NCI-H82 (cell line): Measurements from ENCODE around the gene ATP8B1.
A peak's percentile ranks its signal among the peaks of the same experiment; 100 is the strongest.
"Not testable (repeated sequence)": the region's sequence is repeated elsewhere in the genome, so short reads cannot be mapped to it uniquely, and the experiment has no call there.

Experiments
- DNase-seq: peaks from one replicate; lab custom pipeline; 2025; lab: John Stamatoyannopoulos, UW

The ATP8B1 gene

DNA sequence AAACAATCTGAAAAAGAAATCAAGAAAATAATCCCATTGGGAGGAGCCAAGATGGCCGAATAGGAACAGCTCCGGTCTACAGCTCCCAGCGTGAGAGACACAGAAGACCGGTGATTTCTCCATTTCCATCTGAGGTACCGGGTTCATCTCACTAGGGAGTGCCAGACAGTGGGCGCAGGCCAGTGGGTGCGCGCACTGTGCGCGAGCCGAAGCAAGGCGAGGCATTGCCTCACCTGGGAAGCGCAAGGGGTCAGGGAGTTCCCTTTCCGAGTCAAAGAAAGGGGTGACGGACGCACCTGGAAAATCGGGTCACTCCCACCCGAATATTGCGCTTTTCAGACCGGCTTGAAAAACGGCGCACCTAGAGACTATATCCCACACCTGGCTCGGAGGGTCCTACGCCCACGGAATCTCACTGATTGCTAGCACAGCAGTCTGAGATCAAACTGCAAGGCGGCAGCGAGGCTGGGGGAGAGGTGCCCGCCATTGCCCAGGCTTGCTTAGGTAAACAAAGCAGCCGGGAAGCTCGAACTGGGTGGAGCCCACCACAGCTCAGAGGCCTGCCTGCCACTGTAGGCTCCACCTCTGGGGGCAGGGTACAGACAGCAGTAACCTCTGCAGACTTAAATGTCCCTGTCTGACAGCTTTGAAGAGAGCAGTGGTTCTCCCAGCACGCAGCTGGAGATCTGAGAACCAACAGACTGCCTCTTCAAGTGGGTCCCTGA is 83.7 kb downstream of the ATP8B1 start:
- not testable (repeated sequence) for DNase-seq

DNA sequence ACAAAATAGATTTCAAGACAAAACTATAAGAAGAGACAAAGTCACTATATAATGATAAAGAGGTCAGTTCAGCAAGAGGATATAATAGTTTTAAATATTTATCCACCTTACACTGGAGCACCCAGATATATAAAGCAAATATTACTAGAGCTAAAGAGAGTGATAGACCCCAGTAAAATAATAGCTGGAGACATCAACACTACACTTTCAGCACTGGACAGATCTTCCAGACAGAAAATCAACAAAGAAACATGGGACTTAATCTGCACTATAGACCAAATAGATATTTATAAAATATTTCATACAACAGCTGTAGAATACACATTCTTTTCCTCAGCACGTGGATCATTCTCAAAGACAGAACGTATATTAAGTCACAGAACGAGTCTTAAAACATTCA is 86.6 kb downstream of the ATP8B1 start:
- no peak for DNase-seq

DNA sequence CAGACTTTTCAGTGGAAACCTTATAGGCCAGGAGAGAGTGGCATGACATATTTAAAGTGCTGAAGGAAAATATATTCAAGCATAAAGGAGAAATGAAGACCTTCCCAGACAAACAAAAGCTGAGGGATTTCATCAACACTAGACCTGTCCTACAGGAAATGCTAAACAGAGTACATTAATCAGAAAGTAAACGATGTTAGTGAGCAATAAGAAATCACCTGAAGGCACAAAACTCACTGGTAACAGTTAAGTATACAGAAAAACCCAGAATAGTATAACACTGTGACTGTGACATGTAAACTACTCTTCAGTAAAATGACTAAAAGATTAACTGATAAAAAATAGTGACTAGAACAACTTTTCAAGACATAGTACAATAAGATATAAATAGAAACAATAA is 87.4 kb downstream of the ATP8B1 start:
- DNase-seq, result no peak

DNA sequence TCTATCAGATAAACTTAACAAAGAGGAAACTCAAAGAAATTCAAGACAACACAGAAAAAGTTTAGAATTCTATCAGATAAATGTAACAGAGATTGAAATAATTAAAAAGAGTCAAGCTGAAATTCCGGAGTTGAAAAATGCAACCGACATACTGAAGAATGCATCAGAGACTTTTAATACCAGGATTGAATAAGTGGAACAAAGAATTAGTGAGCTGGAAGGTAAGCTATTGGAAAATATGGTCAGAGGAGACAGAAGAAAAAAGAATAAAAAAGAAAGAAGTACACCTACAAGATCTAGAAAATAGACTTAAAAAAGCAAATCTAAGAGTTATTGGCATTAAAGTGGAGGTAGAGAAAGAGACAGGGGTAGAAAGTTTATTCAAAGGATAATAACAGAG is 88.0 kb downstream of the ATP8B1 start:
- DNase-seq, result no peak

DNA sequence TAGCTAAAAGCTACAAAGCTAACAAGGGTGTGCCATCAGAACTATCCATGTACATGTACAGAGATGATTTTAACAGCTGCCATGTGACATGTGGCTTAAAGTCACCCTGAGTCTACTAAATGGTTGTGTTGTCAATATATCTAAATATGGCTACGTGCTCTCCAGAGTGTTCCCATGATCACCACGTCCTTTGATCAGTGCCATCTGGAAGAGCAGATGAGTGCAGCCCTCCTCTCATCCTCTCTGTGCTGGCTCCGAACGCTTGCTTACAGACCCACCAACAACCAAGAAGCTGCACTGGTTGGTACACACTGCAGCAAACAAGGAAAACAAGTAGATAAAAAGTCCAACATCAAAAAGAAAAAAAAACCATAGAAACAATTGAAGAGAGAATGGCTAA is 92.9 kb downstream of the ATP8B1 start:
- DNase-seq, result peak; percentile 28

GRCh38 chr18:57709335-57709734 is 93.8 kb downstream of the ATP8B1 start:
- no peak for DNase-seq

DNA sequence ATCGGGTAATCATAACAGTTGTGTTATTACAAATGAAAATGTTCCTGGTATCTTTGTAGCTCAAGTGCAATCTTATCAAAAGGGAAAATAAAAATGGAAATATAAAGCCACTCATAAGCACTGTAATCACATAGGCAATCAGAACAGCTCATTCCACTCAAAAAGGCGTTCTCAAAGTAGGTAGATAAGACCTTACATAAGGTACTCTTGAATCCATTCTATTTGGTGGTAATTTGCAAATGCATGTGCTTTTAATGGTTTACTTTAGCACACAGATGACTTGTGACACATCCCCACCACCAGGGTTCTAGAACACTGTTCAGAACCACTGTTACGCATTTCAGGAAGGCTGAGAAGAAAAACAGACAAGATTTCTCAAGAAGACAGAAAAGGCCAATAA is 94.8 kb downstream of the ATP8B1 start:
- no peak for DNase-seq

DNA sequence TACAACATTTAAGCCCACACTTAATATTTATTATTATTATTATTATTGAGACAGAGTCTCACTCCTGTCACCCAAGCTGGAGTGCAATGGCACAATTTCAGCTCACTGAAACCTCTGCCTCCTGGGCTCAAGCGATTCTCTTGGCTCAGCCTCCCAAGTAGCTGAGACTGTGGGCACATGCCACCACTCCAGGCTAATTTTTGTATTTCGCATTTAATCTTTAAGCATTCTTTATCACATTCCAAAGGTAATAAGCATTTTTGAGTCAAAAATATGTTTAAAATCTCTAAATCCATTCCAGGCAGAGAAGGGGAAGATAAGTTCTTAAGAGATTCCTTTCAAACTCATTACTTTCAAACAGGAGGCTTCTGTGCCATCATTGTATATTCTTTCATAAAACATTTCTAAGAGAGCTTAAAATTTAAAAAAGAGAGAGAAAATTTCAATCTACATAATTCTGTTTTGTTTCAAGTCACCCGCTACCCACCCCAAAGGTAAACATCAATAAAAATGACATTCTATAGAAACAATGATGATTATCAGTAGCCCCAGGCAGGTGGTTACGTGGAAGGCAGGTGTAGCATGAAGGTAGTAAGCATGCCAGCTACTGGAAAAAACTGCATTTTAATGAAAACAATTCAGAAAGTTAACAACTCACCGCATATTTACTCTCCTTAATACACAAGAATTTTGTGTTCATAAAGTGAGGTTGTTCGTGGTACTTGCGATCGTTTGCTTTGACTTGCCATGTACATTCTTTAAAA is 97.1 kb downstream of the ATP8B1 start:
- no peak for DNase-seq

DNA sequence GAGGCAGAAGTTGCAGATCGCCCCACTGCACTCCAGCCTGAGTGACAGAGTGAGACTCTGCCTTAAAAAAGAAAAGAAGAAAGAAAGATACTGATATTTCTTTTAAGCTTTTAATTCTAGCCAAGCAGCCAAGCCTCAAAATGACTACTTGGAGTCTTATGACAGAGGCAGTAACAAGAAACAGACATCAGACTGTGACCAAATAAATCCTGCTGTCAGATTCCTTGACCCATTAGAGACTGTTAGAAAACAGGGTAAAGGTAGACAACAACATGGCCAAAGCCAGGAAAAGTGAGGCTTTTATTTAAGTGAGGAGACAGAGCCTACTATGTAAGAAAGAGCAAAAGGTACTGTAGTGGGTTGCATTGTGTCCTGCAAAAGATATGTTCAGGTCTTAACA is 98.1 kb downstream of the ATP8B1 start:
- DNase-seq, result no peak

GRCh38 chr18:57698571-57699276 is 104.4 kb downstream of the ATP8B1 start:
- DNase-seq, result peak; percentile 91

- no peak for DNase-seq
These were observed 105.7 kb downstream of the ATP8B1 start for GRCh38 chr18:57697426-57697825.

DNA sequence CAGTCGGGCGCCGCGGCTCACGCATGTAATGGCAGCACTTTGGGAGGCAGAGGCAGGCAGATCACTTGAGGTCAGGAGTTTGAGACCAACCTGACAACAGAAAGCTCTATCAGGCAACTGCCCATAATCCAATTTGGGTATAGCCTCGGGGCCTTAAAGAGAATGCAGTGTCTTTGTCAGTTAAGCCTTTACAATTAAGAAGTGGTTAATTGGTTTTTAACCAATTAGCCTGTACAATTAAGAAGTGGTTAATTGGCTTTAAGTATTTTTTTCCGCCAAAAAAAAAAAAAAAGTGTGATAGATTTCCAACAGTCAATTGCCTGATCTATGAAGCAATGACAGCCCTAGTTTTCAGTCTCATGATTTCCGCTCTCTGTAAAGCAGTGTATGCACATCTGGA is 106.8 kb downstream of the ATP8B1 start:
- peak; percentile 94 for DNase-seq

DNA sequence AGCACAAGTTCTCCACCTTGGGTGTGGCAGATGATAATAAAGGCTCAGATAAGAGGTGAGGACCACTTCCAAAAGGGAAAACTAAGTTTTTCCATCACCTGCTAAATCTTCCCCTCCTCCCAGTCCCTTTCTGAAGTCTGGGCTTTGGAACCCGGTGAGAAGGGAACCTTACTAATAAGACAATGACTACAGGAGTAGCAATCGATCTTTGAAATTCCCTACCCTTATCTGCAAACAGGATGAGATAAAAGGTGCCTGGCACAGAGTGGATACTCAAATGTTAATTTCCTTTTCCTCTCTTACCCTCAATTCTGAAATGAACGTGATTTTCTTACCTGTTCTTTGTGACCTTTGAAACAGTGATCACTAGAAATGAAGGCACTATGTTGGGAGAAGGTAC is 111.8 kb downstream of the ATP8B1 start:
- DNase-seq, result no peak

- no peak for DNase-seq
These were observed 115.1 kb downstream of the ATP8B1 start for GRCh38 chr18:57687970-57688369.

DNA sequence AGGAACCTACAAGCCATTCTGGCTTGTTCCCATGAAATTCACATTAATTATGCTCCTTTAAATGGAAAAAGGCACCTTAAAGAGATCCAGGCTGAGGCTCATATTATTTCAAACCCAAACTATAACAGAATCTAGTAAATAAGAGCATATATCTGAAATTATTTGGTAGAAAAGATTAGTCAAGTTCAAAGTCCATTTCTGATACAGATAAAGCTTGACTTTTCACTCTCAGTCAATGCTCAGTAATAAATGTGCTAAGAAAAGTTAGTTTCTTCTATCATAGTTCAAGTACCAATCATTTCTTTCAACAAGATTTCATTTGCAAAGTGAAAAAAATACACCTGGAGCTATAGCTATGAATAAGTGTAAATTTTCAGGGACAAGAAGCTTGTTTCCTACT is 119.6 kb downstream of the ATP8B1 start:
- no peak for DNase-seq

DNA sequence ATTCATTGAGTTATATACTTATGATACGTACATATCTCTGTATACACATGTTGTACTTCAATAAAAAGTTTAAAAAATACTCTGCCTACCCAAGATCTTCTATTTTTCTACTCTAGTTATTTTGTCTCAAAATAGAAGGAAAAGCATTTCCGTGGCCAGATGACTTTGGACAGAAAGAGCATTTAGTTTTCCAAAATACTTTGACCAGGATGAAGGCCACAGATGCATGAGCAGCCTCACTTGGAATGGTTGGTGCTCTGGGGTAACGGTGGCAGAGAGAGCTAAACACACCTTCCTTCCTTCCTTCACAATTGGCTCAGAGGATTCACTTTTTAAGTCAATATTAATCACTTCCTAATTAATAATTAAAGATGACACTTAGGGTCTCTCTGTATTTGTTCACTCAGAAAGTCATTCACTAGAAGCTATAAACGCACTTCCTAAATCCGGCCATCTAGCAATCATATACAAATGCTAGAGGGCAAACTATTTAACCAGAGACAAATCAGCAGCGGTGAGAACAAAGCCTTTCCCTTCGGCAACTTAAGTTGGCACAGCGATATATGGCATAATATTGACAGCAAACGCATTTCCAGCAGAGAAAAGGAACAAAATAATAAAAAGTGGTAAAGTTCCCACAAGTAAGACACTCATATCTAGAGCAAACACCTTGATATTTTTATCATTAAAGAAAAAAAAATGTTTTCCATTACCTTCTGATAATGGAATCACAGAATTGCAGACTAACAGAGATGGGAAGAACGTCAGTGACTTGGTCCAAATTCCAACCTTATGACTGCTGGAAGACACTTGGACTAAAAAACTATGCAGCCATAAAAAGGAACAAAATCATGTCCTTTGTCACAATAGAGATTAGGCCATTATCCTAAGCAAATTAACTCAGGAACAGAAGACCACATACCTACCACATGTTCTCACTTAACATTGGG is 125.6 kb downstream of the ATP8B1 start:
- no peak for DNase-seq

GRCh38 chr18:57674891-57675290 is 128.2 kb downstream of the ATP8B1 start:
- DNase-seq, result no peak

- no peak for DNase-seq
These were observed 133.1 kb downstream of the ATP8B1 start for GRCh38 chr18:57670046-57670445.

DNA sequence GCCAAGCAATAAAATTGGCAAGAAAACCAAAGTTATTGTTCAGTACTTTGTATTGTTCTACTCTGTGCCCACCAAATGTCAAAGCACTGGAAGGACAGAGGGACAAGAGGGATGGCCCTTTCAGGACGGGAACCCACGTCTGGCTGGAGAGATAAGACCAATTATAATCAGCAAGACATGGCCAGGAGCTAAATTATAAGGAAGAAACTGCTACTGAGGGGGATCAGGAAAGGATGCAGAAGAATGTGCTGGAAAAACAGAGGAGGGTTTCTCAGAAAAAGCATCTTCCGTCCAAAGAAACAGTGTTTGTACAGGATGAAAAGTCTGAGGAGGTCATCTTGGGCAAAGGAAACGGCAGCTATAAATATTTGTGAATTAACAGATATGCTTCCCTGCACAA is 135.1 kb downstream of the ATP8B1 start:
- no peak for DNase-seq

DNA sequence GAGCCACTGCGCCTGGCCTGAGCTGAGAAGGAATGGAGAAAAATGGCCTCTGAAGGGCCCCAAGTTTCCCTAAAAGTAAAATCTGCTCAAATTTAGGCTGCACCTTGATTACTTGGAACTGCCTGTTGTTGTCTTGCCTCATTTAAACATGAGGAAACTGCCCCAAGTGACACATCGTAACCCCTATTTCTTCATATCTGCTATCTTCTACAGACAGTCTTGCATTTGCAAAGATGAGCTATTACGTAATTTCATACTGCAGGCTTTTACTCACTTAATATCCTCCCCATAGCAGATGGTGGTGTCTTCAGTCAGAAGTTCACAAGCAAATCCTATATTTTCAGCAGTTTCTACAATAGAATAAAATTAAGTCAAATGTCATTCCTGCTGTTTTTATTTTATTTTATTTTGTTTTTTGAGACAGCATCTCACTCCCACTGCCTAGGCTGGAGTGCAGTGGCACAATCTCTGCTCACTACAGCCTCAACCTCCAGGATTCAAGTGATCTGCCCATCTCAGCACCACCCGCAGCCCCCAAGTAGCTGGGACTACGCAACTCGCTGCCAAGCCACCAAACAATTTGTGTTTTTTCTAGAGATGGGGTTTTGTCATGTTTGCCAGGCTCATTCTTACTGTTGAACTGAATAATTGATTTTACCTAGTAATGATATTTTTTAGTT is 136.2 kb downstream of the ATP8B1 start:
- DNase-seq, result no peak

DNA sequence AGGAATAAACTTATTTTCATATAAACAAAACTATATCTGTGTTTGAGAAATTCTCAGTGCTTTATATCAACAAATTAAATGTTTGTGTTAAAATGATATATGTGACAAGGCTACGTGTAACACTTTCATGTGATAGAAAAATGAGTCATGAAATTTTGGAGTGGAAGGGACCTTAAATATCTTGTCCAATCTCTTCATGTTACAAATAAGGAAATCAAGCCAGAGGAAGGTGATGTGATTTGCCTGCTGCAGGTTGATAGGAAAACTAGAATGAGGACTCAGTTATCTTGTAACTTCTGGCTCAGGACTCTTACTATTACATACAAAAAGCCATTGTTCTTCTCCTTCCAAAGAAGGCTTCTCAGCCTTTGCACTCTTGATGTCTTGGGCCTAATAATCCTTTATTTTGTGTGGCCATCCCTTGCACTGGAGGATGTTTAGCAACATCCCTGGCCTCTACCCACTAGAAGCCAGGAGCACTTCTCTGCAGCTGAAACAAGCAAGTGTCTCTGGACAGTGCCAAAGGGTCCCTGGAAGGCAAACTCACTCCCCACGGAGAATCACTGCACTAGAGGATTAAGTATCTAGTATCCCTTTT is 138.4 kb downstream of the ATP8B1 start:
- no peak for DNase-seq
